SK-N-MC (cell line): Measurements from ENCODE around the gene ACVR1B.

ENCODE experiments used
- EZH2 ChIP-seq: fragments of 200-600 bp; sonication (generic); IDR thresholded peaks from one replicate; pipeline ENCODE4 v1.6.1; 2017; ENCODE audit warnings: antibody characterized with exemption
- FOXP2 ChIP-seq: optimal IDR thresholded peaks from 2 replicates; pipeline ENCODE3; 2011; ENCODE audit warnings: mild to moderate bottlenecking, moderate library complexity; ENCODE audit not compliant: insufficient read depth; ENCODE audit errors: extremely low read length, control extremely low read depth
- POLR2AphosphoS5 ChIP-seq: IDR thresholded peaks from 2 replicates; pipeline ENCODE4 v1.6.1; 2012; ENCODE audit warnings: mild to moderate bottlenecking, low read depth, low read length, borderline replicate concordance

GRCh38 chr12:51934080-51934479 is 17.4 kb upstream of the ACVR1B start:
- no peak for TF ChIP-seq EZH2
- TF ChIP-seq POLR2AphosphoS5 = no peak
- no peak for TF ChIP-seq FOXP2
